Panc1 (cell line): Measurements from ENCODE around the gene SLC10A3.

Experiments used
- REST ChIP-seq, 2 experiments: IDR thresholded peaks; 2 replicates each; pipeline ENCODE4 v1.6.1; 2011 to 2012; ENCODE audit warnings: low read depth in 2 of 2, control low read depth in 1 of 2, low read length in 1 of 2, mild to moderate bottlenecking in 1 of 2, moderate library complexity in 1 of 2; ENCODE audit not compliant: insufficient read depth in 1 of 2
- TF ChIP-seq, protein P1 (sequence below): fragments of 450-650 bp; IDR thresholded peaks from 2 replicates; pipeline ENCODE4 v1.5.1; 2017; ENCODE audit warnings: mild to moderate bottlenecking

DNA sequence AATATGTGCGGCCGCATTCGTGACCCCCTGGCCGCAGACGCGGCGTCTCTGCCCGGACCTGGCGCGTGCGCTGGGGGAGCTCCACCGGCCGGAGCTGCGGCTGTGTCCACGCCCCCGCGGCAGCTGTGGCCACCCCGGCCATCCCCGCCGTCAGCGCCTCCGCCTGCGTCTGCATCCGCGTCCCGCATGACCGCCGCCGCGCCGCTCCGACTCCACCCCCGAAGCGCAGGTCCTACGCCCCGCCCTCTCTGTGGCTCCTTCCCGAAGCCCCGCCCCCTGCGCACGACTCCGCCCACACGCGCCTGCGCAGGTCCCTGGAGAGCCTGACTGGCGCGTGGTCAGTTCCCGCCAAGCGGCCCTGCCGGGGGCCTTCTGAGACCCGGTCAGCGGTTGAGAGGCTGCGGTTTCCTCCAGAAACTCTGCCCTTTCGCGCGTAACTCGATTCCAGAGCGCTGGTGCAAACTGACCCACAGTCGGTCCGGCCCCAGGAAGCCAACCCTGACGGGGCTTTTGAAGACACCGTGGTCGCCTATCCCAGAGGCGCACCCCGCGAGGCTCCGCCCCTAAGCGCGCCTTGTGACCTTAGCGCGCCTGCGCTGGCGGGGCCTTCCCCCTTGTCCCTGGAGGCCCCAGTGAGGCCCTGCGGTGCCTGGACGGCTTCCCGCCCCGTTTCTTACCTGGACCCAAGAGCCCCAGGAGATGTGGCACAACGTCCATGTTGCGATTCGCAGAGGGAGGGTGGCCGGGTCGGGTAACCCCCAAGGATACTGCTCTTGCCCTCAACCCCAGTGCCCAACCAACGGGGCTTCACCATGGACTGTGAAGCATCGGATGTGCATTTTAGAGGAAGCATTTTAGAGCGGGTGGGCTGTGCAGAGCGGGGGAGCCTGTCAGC lies 11.5 kb downstream of the SLC10A3 start, which contains the start of gene LAGE3:
- TF ChIP-seq, protein P1, sequence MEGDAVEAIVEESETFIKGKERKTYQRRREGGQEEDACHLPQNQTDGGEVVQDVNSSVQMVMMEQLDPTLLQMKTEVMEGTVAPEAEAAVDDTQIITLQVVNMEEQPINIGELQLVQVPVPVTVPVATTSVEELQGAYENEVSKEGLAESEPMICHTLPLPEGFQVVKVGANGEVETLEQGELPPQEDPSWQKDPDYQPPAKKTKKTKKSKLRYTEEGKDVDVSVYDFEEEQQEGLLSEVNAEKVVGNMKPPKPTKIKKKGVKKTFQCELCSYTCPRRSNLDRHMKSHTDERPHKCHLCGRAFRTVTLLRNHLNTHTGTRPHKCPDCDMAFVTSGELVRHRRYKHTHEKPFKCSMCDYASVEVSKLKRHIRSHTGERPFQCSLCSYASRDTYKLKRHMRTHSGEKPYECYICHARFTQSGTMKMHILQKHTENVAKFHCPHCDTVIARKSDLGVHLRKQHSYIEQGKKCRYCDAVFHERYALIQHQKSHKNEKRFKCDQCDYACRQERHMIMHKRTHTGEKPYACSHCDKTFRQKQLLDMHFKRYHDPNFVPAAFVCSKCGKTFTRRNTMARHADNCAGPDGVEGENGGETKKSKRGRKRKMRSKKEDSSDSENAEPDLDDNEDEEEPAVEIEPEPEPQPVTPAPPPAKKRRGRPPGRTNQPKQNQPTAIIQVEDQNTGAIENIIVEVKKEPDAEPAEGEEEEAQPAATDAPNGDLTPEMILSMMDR = no peak
- TF ChIP-seq REST (IDR thresholded peaks at IDR 0.05; ENCODE audit: insufficient read depth in 1 of 2, low read depth in 2 of 2, low read length in 1 of 2) = 0 out of 4 replicates have a peak, but pooled peaks of 1 of the 2 experiments have one; percentile 22
